Measurements from ENCODE around the gene INVS.
"Not testable (repeated sequence)": the region's sequence is repeated elsewhere in the genome, so short reads cannot be mapped to it uniquely, and the experiment has no call there.

Gene INVS

GRCh38 chr9:100308965-100309564 is 210.0 kb downstream of the INVS start:
- H3K27ac ChIP-seq = no peak overlapping the region

GRCh38 chr9:100309992-100310391 is 210.9 kb downstream of the INVS start:
- no peak for TF ChIP-seq CTCF (conservative IDR thresholded peaks at IDR 0.05)

More at GRCh38 chr9:100308965-100309564, 210.0 kb downstream of the INVS start:
- TF ChIP-seq CTCF (conservative IDR thresholded peaks at IDR 0.05) = no peak

GRCh38 chr9:100315561-100315960 is 216.5 kb downstream of the INVS start:
- no peak overlapping the region for H3K27ac ChIP-seq
- TF ChIP-seq CTCF (conservative IDR thresholded peaks at IDR 0.05) = no peak

More at GRCh38 chr9:100309992-100310391, 210.9 kb downstream of the INVS start:
- H3K27ac ChIP-seq = no peak overlapping the region

GRCh38 chr9:100317706-100318105 is 218.7 kb downstream of the INVS start:
- H3K27ac ChIP-seq = no peak overlapping the region
- TF ChIP-seq CTCF (conservative IDR thresholded peaks at IDR 0.05) = no peak

- peak; percentile 80 for TF ChIP-seq CTCF (conservative IDR thresholded peaks at IDR 0.05)
- H3K27ac ChIP-seq = no peak overlapping the region
Measured at GRCh38 chr9:100322954-100323536, 224.0 kb downstream of the INVS start.

- TF ChIP-seq CTCF (conservative IDR thresholded peaks at IDR 0.05) = peak; percentile 72
- no peak overlapping the region for H3K27ac ChIP-seq
Measured at GRCh38 chr9:100324594-100325200, 225.7 kb downstream of the INVS start.

GRCh38 chr9:100338736-100339135 is 239.7 kb downstream of the INVS start:
- not testable (repeated sequence) for H3K27ac ChIP-seq

GRCh38 chr9:100340224-100340623 is 241.2 kb downstream of the INVS start:
- no peak overlapping the region for H3K27ac ChIP-seq
- no peak for TF ChIP-seq CTCF (conservative IDR thresholded peaks at IDR 0.05)
